Naive thymus-derived CD4-positive, alpha-beta T cell (primary cell): ENCODE results near the gene P2RY11. TPM values are rescaled to one million over a fixed set of nuclear protein-coding genes. Genes with fewer than 3 reads are reported as not detected.

Experiments used
- ATAC-seq: fragments of 150-1000 bp; cut with Tn5 transposase; 2 replicates; pipeline ENCODE4 v1.10.0; 2021; ENCODE audit warnings: mild to moderate bottlenecking, moderate library complexity
- CTCF ChIA-PET: fragments of 350-600 bp; sonication (Branson Sonifier 250); formaldehyde crosslinking; loops from one replicate; lab custom pipeline; 2021; ENCODE audit warnings: antibody characterized with exemption; lab: Charles Lee
- POLR2A ChIA-PET: fragments of 350-600 bp; sonication (Branson Sonifier 250); formaldehyde crosslinking; loops from one replicate; lab custom pipeline; 2021; ENCODE audit warnings: antibody characterized with exemption, inconsistent platforms; lab: Charles Lee
- DNase-seq, 9 donors: peaks; one replicate each; pipeline versions ENCODE4 v3.0.0 to v3.0.0-alpha.2; 2020 to 2022; ENCODE audit warnings: mixed read lengths in 1 of 9
- H3K27ac ChIP-seq: one replicate; pipeline ENCODE4 v1.7.0; 2013; ENCODE audit warnings: mild to moderate bottlenecking, low read depth, low read length, moderate library complexity
- H3K27me3 ChIP-seq, 2 donors: one replicate each; pipeline ENCODE4 v1.7.0; 2013; ENCODE audit warnings: low read length in 2 of 2, mild to moderate bottlenecking in 2 of 2, moderate library complexity in 2 of 2; ENCODE audit not compliant: control insufficient read depth in 2 of 2, insufficient read depth in 2 of 2
- H3K36me3 ChIP-seq, 3 experiments: 1 replicate in 2 of 3; 2 replicates in 1 of 3; pipeline ENCODE4 v1.7.0; 2013; ENCODE audit warnings: low read length in 3 of 3, mild to moderate bottlenecking in 3 of 3, moderate library complexity in 1 of 3; ENCODE audit not compliant: insufficient read depth in 3 of 3, control insufficient read depth in 2 of 3
- H3K4me1 ChIP-seq, 2 donors: one replicate each; pipeline ENCODE4 v1.7.0; 2013; ENCODE audit warnings: low read length in 2 of 2, mild to moderate bottlenecking in 2 of 2, moderate library complexity in 1 of 2; ENCODE audit not compliant: control insufficient read depth in 2 of 2, insufficient read depth in 2 of 2
- H3K4me3 ChIP-seq: 2 replicates; pipeline ENCODE4 v1.7.0; 2013; ENCODE audit warnings: mild to moderate bottlenecking, low read length
- H3K9me3 ChIP-seq, 3 experiments: 1 replicate in 2 of 3; 2 replicates in 1 of 3; pipeline ENCODE4 v1.7.0; 2013; ENCODE audit warnings: low read length in 3 of 3; ENCODE audit not compliant: control insufficient read depth in 2 of 3
- H3K27ac Mint-ChIP-seq, 9 donors: one replicate each; pipeline ENCODE4 v1.8.0; 2020 to 2022; ENCODE audit warnings: mixed read lengths in 9 of 9, mild to moderate bottlenecking in 8 of 9, moderate library complexity in 5 of 9, inconsistent platforms in 2 of 9
- H3K27me3 Mint-ChIP-seq, 5 donors: one replicate each; pipeline ENCODE4 v1.8.0; 2021 to 2022; ENCODE audit warnings: mixed read lengths in 5 of 5, mild to moderate bottlenecking in 1 of 5
- H3K36me3 Mint-ChIP-seq, 5 donors: one replicate each; pipeline ENCODE4 v1.8.0; 2020 to 2022; ENCODE audit warnings: mixed read lengths in 5 of 5, mild to moderate bottlenecking in 3 of 5, inconsistent platforms in 1 of 5
- H3K4me1 Mint-ChIP-seq, 7 donors: one replicate each; pipeline ENCODE4 v1.8.0; 2020 to 2022; ENCODE audit warnings: mixed read lengths in 7 of 7, mild to moderate bottlenecking in 3 of 7, inconsistent platforms in 1 of 7
- H3K4me3 Mint-ChIP-seq, 10 donors: one replicate each; pipeline ENCODE4 v1.8.0; 2020 to 2022; ENCODE audit warnings: mild to moderate bottlenecking in 10 of 10, mixed read lengths in 10 of 10, moderate library complexity in 6 of 10, inconsistent platforms in 2 of 10
- H3K9me3 Mint-ChIP-seq, 11 donors: one replicate each; pipeline ENCODE4 v1.8.0; 2020 to 2022; ENCODE audit warnings: mixed read lengths in 11 of 11, mild to moderate bottlenecking in 4 of 11, inconsistent platforms in 1 of 11, moderate library complexity in 1 of 11
- intact Hi-C, 2 donors: fragments of 100-400 bp; cut with micrococcal nuclease; formaldehyde crosslinking; loops; one replicate each; pipeline ENCODE4 v1.15.1; 2023
- polyA plus RNA-seq, 2 donors: library from polyadenylated mRNA; unstranded; fragments of 300-500 nt; fragmentation: Illumina TruSeq; gene quantifications; one replicate each; pipeline ENCODE4 v1.2.3, GENCODE V29; 2021
- total RNA-seq, 6 experiments: library from RNA in 5 of 6; stranded (reverse) in 5 of 6; gene quantifications; 1 replicate in 5 of 6; 2 replicates in 1 of 6; pipeline ENCODE4 v1.2.3 and lab custom pipeline; 2021 to 2026

Gene P2RY11
- total and polyA plus RNA-seq, 7 experiments from 2014 or later: 2.7 to 89.3 (median 50.4) TPM

DNA sequence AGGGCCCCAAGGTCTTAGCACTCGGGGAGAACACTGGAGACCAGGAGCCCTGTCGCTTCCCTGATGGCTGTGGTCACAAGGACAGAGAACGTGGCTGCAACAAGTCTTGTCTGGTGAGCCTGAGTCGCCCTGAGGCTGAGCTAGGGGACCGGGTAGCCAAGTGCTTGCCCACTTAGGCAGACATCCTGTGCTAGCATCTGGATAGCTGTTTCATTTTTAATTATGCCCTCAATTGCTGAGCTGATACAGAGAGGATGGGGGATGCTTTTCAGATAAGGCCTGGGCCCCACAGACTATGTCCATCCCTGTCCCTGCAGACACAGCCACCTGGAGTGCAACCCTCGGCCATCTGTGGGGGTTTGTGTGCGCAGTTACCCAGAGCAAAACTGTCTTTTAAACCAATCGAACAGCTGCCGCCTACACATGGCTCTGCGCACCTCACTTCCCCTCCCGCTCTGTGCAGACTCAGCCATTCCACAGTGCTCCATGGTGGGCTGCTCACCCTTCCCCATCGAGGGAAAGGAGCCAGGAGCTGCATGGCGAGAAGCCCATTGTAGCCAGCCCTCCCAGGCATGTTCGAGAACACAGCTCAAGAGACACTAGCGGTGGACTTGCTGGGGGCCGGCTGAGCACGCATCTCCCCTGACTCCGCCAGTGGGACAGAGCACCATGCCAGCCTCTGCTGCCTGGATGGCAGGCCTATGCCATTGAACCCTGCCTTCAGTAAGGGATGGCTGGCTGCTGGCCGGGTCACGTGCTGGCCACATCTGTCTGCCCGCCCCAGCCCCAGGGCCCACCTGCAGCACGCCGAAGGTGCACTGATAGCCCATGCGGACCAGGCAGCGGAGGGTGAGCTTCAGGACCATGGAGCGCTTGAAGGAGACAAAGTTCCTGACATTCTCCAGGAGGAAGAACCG is 27.6 kb downstream of the P2RY11 start:
- peaks cover 9 to 48% (median 27%) of the 10 kb centered on the region in 7 donors for H3K4me1 Mint-ChIP-seq
- H3K27me3 ChIP-seq: no peaks in the 10 kb centered on the region
- intact Hi-C loops: no loop called here
- ATAC-seq (no peak), DNase-seq (no peak)
- H3K4me3 ChIP-seq: no peak overlapping the region
- no peak overlapping the region for H3K4me3 Mint-ChIP-seq
- peaks cover 13 to 83% (median 43%) of the 10 kb centered on the region in 3 experiments for H3K36me3 ChIP-seq
- ChIA-PET CTCF (interaction anchor here (0.6 to 1.2 kb wide), 3 partner anchors 28 to 197 kb away, joined by 3 to 6 read pairs (median 3); partner anchors contain the start of gene P2RY11), POLR2A (interaction anchor here (0.6 to 0.9 kb wide), 2 partner anchors 10 to 15 kb away, joined by 3 read pairs; no protein-coding TSS in a partner anchor)
- H3K9me3 Mint-ChIP-seq: no peaks in the 10 kb centered on the region
- peaks cover 31 to 35% of the 10 kb centered on the region in 2 donors for H3K4me1 ChIP-seq
- H3K9me3 ChIP-seq: no peaks in the 10 kb centered on the region
- H3K27me3 Mint-ChIP-seq: no peaks in the 10 kb centered on the region
- H3K36me3 Mint-ChIP-seq: peaks cover 8 to 43% (median 14%) of the 10 kb centered on the region in 5 donors
- H3K27ac Mint-ChIP-seq: peak overlapping the region in 7 of 9 donors; percentile 32 to 100 (median 65)
- H3K27ac ChIP-seq: peak overlapping the region; percentile 43

DNA sequence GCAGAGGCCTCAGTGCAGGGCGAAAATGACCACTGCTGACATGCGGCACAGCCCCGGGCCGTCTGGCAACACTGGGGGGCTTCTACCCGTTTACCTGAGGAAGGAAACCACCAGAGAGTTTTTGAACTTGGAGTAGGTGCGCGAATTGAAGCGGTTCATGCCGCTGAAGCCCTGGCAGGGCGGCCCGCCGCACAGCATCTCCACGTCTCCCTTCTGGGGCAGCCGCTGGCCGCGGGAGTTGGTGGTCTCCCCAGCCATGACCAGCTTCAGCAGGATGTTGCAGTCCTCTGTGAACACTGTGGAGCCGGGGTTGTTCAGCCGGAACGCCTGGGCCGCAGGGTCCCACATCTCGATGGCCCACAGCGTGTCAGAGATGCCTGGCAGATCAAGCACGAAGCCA is 28.5 kb downstream of the P2RY11 start:
- Histone ChIP-seq H3K27ac (no peak overlapping the region), H3K9me3 (no peaks in the 10 kb centered on the region), H3K27me3 (no peaks in the 10 kb centered on the region), H3K4me3 (no peak overlapping the region), H3K36me3 (peaks cover 13 to 80% (median 43%) of the 10 kb centered on the region in 3 experiments), H3K4me1 (peaks cover 39 to 43% of the 10 kb centered on the region in 2 donors)
- CTCF ChIA-PET: interaction anchor here (0.9 to 1.3 kb wide), 2 partner anchors 34 to 43 kb away, joined by 3 read pairs; partner anchors contain the start of gene PPAN
- intact Hi-C loops: no loop called here
- DNase-seq (no peak), ATAC-seq (no peak)
- no peaks in the 10 kb centered on the region for H3K9me3 Mint-ChIP-seq
- H3K36me3 Mint-ChIP-seq: peaks cover 8 to 44% (median 14%) of the 10 kb centered on the region in 5 donors
- peak overlapping the region in 7 of 9 donors; percentile 14 to 100 (median 84) for H3K27ac Mint-ChIP-seq
- H3K4me3 Mint-ChIP-seq: no peak overlapping the region
- no peaks in the 10 kb centered on the region for H3K27me3 Mint-ChIP-seq
- peaks cover 9 to 53% (median 31%) of the 10 kb centered on the region in 7 donors for H3K4me1 Mint-ChIP-seq
- POLR2A ChIA-PET: no interaction called here

DNA sequence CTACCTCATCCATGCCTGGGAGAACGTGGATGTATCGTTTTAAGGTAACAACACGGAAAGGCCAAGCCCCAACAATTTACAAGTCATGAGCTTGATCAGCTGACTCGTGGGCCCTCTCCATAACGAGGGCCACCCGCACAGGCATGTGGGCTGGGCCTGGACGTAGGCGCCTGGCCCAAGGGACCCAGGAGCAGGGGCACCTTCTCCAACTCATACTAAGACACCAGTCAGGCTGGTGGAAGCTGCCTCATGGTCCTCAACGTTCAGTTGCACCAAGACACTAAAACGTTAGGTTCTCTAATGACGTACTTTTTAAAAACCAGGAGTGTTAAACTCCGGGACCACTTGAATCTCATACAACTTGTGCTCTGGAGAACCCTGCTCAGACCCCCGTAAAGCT is 30.0 kb downstream of the P2RY11 start:
- Histone ChIP-seq H3K4me3 (peak overlapping the region; percentile 16), H3K4me1 (peaks cover 41 to 49% of the 10 kb centered on the region in 2 donors), H3K27ac (peak overlapping the region; percentile 82), H3K9me3 (no peaks in the 10 kb centered on the region), H3K27me3 (no peaks in the 10 kb centered on the region), H3K36me3 (peaks cover 15 to 80% (median 36%) of the 10 kb centered on the region in 3 experiments)
- intact Hi-C loops: no loop called here
- DNase-seq (no peak), ATAC-seq (no peak)
- H3K4me1 Mint-ChIP-seq: peaks cover 10 to 57% (median 40%) of the 10 kb centered on the region in 7 donors
- no peaks in the 10 kb centered on the region for H3K27me3 Mint-ChIP-seq
- H3K36me3 Mint-ChIP-seq: peaks cover 12 to 59% (median 24%) of the 10 kb centered on the region in 5 donors
- POLR2A ChIA-PET: interaction anchor here (0.6 to 3.4 kb wide), 8 partner anchors 11 to 78 kb away, joined by 3 to 34 read pairs (median 6); partner anchors contain the start of genes EIF3G and PPAN
- H3K27ac Mint-ChIP-seq: peak overlapping the region; percentile 62 to 100 (median 99)
- H3K9me3 Mint-ChIP-seq: no peaks in the 10 kb centered on the region
- peak overlapping the region in 8 of 10 donors; percentile 23 to 90 (median 60) for H3K4me3 Mint-ChIP-seq
- CTCF ChIA-PET: interaction anchor here (1.3 to 2.9 kb wide), 6 partner anchors 9 to 210 kb away, joined by 3 to 18 read pairs (median 8); partner anchors contain the start of genes ANGPTL6 and PPAN

DNA sequence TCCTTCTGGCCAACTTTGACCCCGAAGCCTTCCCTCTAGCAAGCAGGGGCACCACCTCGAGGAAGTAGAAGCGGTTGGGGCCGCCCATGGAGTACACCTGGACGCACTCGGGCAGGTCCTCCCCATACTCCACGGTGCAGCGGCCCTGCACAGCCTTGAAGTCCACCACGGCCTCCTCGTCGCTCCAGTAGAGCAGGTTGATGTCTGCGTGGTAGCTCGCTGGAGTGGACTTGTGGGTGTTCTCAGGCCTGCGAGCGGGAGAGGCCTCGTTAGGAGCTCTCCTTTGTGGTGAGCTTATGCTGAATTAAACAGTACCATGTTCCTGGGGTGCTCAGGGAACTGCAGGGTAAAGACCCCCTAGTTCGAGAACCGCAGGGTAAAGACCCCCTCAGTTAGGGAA is 30.5 kb downstream of the P2RY11 start:
- ATAC-seq (no peak), DNase-seq (no peak)
- ChIA-PET CTCF (interaction anchor here (1.5 to 2.9 kb wide), 7 partner anchors 9 to 210 kb away, joined by 5 to 18 read pairs (median 10); partner anchors contain the start of genes ANGPTL6 and ICAM1), POLR2A (interaction anchor here (0.7 to 3.4 kb wide), 12 partner anchors 9 to 94 kb away, joined by 3 to 34 read pairs (median 5); partner anchors contain the start of genes EIF3G and PPAN)
- intact Hi-C loops: loop anchor here in 1 of 2 donors (1.0 to 2.0 kb wide), 7 partner anchors 23 to 108 kb away; partner anchors contain the start of genes DNMT1, EIF3G, PPAN and SHFL
- H3K27ac Mint-ChIP-seq: peak overlapping the region; percentile 96 to 100 (median 99)
- Histone ChIP-seq H3K4me1 (peaks cover 41 to 49% of the 10 kb centered on the region in 2 donors), H3K27ac (peak overlapping the region; percentile 82), H3K4me3 (peak overlapping the region; percentile 16), H3K27me3 (no peaks in the 10 kb centered on the region), H3K9me3 (no peaks in the 10 kb centered on the region), H3K36me3 (peaks cover 20 to 80% (median 33%) of the 10 kb centered on the region in 3 experiments)
- H3K9me3 Mint-ChIP-seq: no peaks in the 10 kb centered on the region
- peak overlapping the region; percentile 43 to 94 (median 84) for H3K4me3 Mint-ChIP-seq
- no peaks in the 10 kb centered on the region for H3K27me3 Mint-ChIP-seq
- H3K36me3 Mint-ChIP-seq: peaks cover 11 to 60% (median 26%) of the 10 kb centered on the region in 5 donors
- peaks cover 8 to 58% (median 42%) of the 10 kb centered on the region in 7 donors for H3K4me1 Mint-ChIP-seq

DNA sequence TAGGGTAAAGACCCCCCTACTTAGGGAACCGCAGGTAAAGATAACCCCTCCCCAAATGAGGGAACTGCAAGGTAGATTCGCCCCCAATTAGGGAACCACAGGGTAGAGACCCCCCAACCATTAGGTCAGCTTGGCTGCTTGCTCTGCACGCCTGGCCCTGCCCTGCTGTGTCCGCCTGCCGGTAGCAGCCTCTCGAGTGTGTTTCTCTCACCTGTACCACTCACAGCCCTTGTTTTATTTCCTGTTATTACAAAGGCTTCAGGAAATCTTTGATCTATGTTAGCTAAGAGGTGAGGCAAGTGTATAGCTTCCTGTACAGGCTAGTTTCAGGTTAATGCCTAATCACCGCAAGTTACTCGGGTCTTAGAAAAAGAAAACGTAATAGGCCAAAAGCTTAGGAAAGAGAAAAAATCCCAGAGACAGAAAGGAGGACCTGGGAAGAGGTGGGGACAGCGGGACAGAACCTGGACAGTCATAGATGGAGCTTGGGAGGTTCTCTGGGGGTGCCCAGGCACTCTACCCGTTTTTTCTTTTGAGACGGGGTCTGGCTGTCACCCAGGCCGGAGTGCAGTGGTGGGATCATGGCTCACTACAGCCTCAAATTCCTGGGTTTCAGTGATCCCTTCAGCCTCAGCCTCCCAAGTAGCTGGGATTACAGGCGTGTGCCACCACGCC is 31.3 kb downstream of the P2RY11 start:
- Histone ChIP-seq H3K9me3 (no peaks in the 10 kb centered on the region), H3K4me3 (peak overlapping the region; percentile 16), H3K36me3 (peaks cover 20 to 77% (median 25%) of the 10 kb centered on the region in 3 experiments), H3K4me1 (peaks cover 41 to 49% of the 10 kb centered on the region in 2 donors), H3K27me3 (no peaks in the 10 kb centered on the region), H3K27ac (peak overlapping the region; percentile 82)
- ChIA-PET POLR2A (interaction anchor here (0.6 to 3.4 kb wide), 23 partner anchors 9 to 283 kb away, joined by 3 to 34 read pairs (median 5); partner anchors contain the start of genes EIF3G, ICAM1, PPAN and TYK2), CTCF (interaction anchor here (0.6 to 2.9 kb wide), 13 partner anchors 10 to 246 kb away, joined by 3 to 18 read pairs (median 5); partner anchors contain the start of genes ANGPTL6, ICAM1 and MRPL4)
- Mint-ChIP-seq H3K27ac (peak overlapping the region; percentile 96 to 100 (median 99)), H3K36me3 (peaks cover 9 to 58% (median 26%) of the 10 kb centered on the region in 5 donors), H3K4me3 (peak overlapping the region; percentile 78 to 94 (median 86)), H3K9me3 (no peaks in the 10 kb centered on the region), H3K27me3 (no peaks in the 10 kb centered on the region), H3K4me1 (peaks cover 5 to 58% (median 42%) of the 10 kb centered on the region in 7 donors)
- peak in 7 of 9 donors; percentile 47 to 77 (median 67) for DNase-seq
- ATAC-seq: peak; percentile 95
- intact Hi-C loops: loop anchor here in 1 of 2 donors (1.0 to 2.0 kb wide), 7 partner anchors 24 to 107 kb away; partner anchors contain the start of genes DNMT1, EIF3G, PPAN and SHFL
